A549 (cell line): Measurements from ENCODE around the gene TCTN2.

Experiments
- CBX8 ChIP-seq: fragments of 200-600 bp; sonication (generic); IDR thresholded peaks from 2 replicates; pipeline ENCODE4 v1.6.1; 2016
- MAFK ChIP-seq: fragments of 450-650 bp; IDR thresholded peaks from 2 replicates; pipeline ENCODE4 v1.6.1; 2014; ENCODE audit not compliant: partially characterized antibody
- RCOR1 ChIP-seq: fragments of 150-350 bp; IDR thresholded peaks from 2 replicates; pipeline ENCODE4 v1.6.1; 2014; ENCODE audit warnings: antibody characterized with exemption, low read length, low read depth
- TF ChIP-seq, protein P1 (sequence below): fragments of >200 bp; sonication (Bioruptor Twin); formaldehyde crosslinking; IDR thresholded peaks from 3 replicates; pipeline ENCODE4 v1.5.1; 2016
- TF ChIP-seq, protein P2 (sequence below): fragments of 450-650 bp; IDR thresholded peaks from 2 replicates; pipeline ENCODE4 v1.6.1; 2014; ENCODE audit warnings: antibody characterized with exemption

GRCh38 chr12:123744836-123745235, 73.9 kb downstream of the TCTN2 start:
- no peak for TF ChIP-seq RCOR1
- TF ChIP-seq MAFK = no peak
- TF ChIP-seq, protein P1, sequence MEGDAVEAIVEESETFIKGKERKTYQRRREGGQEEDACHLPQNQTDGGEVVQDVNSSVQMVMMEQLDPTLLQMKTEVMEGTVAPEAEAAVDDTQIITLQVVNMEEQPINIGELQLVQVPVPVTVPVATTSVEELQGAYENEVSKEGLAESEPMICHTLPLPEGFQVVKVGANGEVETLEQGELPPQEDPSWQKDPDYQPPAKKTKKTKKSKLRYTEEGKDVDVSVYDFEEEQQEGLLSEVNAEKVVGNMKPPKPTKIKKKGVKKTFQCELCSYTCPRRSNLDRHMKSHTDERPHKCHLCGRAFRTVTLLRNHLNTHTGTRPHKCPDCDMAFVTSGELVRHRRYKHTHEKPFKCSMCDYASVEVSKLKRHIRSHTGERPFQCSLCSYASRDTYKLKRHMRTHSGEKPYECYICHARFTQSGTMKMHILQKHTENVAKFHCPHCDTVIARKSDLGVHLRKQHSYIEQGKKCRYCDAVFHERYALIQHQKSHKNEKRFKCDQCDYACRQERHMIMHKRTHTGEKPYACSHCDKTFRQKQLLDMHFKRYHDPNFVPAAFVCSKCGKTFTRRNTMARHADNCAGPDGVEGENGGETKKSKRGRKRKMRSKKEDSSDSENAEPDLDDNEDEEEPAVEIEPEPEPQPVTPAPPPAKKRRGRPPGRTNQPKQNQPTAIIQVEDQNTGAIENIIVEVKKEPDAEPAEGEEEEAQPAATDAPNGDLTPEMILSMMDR = no peak; the same call in 2 of the 3 replicates
- TF ChIP-seq CBX8 = no peak
- TF ChIP-seq, protein P2, sequence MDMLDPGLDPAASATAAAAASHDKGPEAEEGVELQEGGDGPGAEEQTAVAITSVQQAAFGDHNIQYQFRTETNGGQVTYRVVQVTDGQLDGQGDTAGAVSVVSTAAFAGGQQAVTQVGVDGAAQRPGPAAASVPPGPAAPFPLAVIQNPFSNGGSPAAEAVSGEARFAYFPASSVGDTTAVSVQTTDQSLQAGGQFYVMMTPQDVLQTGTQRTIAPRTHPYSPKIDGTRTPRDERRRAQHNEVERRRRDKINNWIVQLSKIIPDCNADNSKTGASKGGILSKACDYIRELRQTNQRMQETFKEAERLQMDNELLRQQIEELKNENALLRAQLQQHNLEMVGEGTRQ = no peak
